Suppressor macrophage treated with lipopolysaccharide for 1 hour (primary cell): Measurements from ENCODE around the gene ARHGEF3.
"Not testable (repeated sequence)": the region's sequence is repeated elsewhere in the genome, so short reads cannot be mapped to it uniquely, and the experiment has no call there.

Experiments used
- DNase-seq, 3 donors: peaks; one replicate each; pipeline ENCODE4 v3.0.0-alpha.2; 2020 to 2022

Gene ARHGEF3

GRCh38 chr3:56720849-56721248 lies 80.9 kb downstream of the ARHGEF3 start:
- no peak for DNase-seq

- DNase-seq, result not testable (repeated sequence)
These were observed 82.9 kb downstream of the ARHGEF3 start for GRCh38 chr3:56718809-56719208.

GRCh38 chr3:56711344-56711743 lies 90.4 kb downstream of the ARHGEF3 start:
- DNase-seq, result no peak

GRCh38 chr3:56707412-56707811 lies 94.3 kb downstream of the ARHGEF3 start:
- DNase-seq, result not testable (repeated sequence)

GRCh38 chr3:56706629-56707028 lies 95.1 kb downstream of the ARHGEF3 start:
- DNase-seq, result no peak

GRCh38 chr3:56704706-56705105 lies 97.0 kb downstream of the ARHGEF3 start:
- DNase-seq, result no peak

GRCh38 chr3:56702490-56703315 lies 99.0 kb downstream of the ARHGEF3 start:
- peak; percentile 80 to 93 (median 84) for DNase-seq

- DNase-seq, result no peak
These were observed 101.6 kb downstream of the ARHGEF3 start for GRCh38 chr3:56700151-56700550.

- peak in 1 of 3 donors; percentile 30 for DNase-seq
These were observed 106.7 kb downstream of the ARHGEF3 start for GRCh38 chr3:56694867-56695683.

GRCh38 chr3:56693750-56694149 lies 108.0 kb downstream of the ARHGEF3 start:
- DNase-seq, result peak; percentile 84 to 92 (median 90)

GRCh38 chr3:56692520-56693433 lies 109.0 kb downstream of the ARHGEF3 start:
- DNase-seq, result peak in 1 of 3 donors; percentile 31

- DNase-seq, result not testable (repeated sequence)
These were observed 109.8 kb downstream of the ARHGEF3 start for GRCh38 chr3:56692001-56692365.

- peak in 1 of 3 donors; percentile 29 for DNase-seq
These were observed 110.4 kb downstream of the ARHGEF3 start for GRCh38 chr3:56691165-56692000.

- no peak for DNase-seq
These were observed 112.4 kb downstream of the ARHGEF3 start for GRCh38 chr3:56689303-56689702.

- no peak for DNase-seq
These were observed 113.6 kb downstream of the ARHGEF3 start for GRCh38 chr3:56688191-56688590.

GRCh38 chr3:56684029-56684428 lies 117.7 kb downstream of the ARHGEF3 start:
- DNase-seq, result no peak

GRCh38 chr3:56683122-56683817 lies 118.5 kb downstream of the ARHGEF3 start, which contains the start of gene TASOR:
Gene TASOR (minus strand): TSS chr3:56683265. CDS start chr3:56683006, 259 bp downstream.
- DNase-seq, result peak; percentile 86 to 96 (median 90)

- peak; percentile 77 to 91 (median 83) for DNase-seq
These were observed 119.2 kb downstream of the ARHGEF3 start for GRCh38 chr3:56682462-56683121.

GRCh38 chr3:56681984-56682461 lies 119.7 kb downstream of the ARHGEF3 start:
- DNase-seq, result no peak

GRCh38 chr3:56680054-56680580 lies 121.6 kb downstream of the ARHGEF3 start:
- DNase-seq, result peak in 2 of 3 donors; percentile 39 to 53
